ENCODE results near the gene KRT27. TPM values are rescaled to one million over a fixed set of nuclear protein-coding genes. Genes with fewer than 3 reads are reported as not detected.
"Not testable (repeated sequence)": the region's sequence is repeated elsewhere in the genome, so short reads cannot be mapped to it uniquely, and the experiment has no call there.

Gene KRT27
- not detected for total RNA-seq

GRCh38 chr17:40782450-40782849 is at the start of gene KRT27:
KRT27 (minus strand) TSS chr17:40782550; CDS start chr17:40782493, 57 bp downstream.
- DNase-seq, result no peak

GRCh38 chr17:40830085-40830776 is 47.9 kb upstream of the KRT27 start:
- DNase-seq, result no peak

GRCh38 chr17:40828454-40829044 is 46.2 kb upstream of the KRT27 start:
- no peak for DNase-seq

- DNase-seq, result no peak
Observed at GRCh38 chr17:40827746-40828453, 45.5 kb upstream of the KRT27 start.

DNA sequence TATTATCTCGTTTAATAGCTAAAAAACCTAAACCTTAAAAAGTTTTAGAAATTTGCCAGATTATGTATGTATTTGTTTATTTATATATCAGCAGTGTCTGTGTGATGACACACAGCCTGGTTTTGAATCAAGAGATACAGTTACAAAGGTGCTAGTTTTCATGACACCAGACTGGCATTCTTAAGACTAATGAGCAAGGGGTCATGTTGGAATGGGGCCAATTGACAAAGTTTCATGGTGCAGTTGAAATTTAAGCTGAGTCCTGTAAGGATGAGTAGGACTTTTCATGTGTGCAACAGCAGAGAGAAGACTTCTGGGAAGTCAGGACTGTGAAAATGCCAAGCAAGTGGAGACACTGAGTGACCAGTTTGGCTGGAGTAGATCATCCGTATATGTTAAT is 43.2 kb upstream of the KRT27 start:
- no peak for DNase-seq

DNA sequence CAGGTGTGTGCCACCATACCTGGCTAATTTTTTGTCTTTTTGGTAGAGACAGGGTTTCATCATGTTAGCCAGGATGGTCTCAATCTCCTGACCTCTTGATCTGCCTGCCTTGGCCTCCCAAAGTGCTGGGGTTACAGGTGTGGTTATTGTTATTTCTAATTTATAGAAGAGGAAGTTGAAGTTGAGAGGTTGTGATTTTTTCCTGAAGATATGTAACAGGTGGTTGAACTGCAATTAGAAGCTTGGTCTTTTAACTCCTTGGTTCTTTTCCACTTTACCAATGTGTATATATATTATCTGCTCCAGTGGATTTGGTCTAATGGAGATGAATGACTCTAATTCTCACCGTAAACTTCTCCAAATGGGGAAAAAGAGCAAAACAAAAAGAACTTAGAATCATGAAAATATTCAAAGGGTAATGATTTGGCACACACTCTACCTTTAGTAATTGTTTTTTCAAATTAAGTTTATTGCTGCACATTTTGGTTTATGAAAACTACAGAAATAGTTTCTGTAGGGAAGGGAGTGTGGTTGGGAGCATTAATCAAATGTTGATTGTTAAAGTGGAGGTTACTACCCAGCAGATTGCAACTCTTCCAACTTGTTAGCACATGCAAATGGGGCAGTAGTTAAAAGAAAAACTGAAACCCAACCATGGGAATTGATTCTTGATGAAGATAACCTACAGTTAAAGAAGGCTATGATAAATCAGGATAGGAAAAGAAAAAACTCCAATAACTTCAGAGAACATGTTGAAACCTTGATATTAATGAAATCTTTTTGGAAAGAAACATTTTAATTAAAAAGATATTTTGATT is 41.9 kb upstream of the KRT27 start:
- no peak for DNase-seq

DNA sequence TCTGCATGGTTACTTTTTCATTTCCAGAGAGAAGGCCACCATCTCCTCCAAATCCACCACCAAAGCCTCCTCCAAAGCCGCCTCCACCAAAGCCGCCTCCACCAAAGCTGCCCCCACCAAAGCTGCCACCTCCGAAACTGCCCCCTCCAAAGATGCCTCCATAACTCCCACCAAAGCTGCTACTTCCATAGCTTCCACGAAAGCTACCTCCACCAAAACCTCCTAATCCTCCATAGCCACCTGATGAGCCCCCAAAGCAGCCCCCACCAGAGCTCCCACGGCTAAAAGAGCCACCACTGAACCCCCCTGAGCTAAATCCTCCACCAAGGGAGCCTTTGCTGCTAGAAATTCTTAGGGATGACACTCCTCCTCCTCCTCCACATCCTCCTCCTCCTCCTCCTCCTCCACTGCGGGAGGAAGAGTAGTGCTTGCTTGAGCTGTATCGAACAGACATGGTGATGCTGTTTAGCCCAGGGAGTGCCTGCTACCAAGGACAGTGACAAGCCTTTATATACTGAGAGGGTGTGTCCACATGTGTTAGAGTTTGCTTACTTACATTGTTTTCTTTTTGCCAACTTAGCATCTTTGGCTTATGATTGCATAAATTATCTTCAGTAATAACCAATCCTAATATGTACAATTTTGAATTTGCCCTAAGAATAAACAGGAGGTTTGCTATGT is 39.9 kb upstream of the KRT27 start, which contains the start of gene KRT10:
KRT10 (minus strand) TSS at position 483 of the 681 bp plus-strand sequence; CDS start at position 454, 29 bp downstream.
- no peak for DNase-seq

DNA sequence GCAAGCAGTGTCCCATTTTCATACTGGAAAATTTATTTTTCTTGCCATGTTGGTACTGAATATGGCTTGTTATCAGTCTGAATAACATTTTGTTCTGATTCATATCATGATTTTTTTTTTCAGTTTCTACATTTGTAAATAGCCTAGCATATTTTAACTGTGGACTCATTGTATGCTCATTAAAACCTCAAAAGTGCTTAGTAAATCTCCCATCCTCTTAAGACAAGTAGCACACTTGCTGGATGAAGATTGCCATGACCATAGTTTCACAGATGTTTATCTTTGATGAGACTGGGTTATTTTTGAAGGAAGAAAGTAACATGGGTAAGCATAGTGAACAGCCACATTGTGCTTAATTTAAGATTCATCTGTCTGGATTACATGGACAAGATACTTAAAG is 39.2 kb upstream of the KRT27 start:
- DNase-seq, result no peak

DNA sequence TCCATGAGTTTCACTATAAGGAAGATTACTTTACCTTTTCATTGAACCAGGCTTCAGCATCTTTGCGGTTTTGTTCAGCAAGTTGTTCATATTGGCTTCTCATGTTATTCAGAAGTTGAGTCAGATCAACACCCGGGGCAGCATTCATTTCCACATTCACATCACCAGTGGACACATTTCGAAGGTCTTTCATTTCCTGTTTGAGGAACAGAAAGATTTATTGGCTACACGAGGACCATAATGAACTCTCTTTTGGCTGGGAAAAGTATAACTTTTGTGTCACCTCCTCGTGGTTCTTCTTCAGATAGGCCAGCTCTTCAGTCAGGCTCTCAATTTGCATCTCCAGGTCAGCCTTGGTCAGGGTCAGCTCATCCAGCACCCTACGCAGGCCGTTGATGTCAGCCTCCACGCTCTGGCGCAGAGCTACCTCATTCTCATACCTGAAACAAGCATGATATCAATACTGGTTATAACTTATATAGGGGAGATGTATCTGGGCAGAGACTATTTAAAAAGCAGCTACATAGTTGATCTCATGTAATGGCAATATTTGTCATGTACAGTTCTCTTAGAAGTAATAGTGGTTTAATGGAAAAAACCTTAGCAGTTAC is 38.0 kb upstream of the KRT27 start:
- DNase-seq, result no peak

DNA sequence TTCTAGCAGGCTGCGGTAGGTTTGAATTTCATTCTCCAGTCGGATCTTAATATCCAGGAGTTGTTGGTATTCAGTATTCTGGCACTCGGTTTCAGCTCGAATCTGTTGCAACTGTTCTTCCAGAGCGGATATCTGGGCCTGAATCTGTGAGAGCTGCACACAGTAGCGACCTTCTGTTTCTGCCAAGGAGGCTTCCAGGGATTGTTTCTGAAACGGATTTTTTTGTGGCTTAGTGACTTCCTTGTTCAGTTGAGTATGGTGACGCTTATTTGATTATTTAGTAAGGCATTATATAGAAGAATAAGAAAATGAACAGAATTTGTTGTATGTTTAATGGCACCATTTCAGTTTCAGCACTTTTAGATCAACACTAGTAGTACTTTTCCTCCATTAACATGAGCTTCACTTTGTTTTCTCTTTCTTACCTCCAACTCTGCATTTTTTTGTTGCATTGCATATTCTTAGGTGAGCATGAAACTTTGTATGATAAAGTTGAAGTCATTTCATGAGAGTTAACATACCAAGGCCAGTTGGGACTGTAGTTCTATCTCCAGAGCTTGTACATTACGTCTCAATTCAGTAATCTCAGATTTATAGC is 37.3 kb upstream of the KRT27 start:
- DNase-seq, result no peak

DNA sequence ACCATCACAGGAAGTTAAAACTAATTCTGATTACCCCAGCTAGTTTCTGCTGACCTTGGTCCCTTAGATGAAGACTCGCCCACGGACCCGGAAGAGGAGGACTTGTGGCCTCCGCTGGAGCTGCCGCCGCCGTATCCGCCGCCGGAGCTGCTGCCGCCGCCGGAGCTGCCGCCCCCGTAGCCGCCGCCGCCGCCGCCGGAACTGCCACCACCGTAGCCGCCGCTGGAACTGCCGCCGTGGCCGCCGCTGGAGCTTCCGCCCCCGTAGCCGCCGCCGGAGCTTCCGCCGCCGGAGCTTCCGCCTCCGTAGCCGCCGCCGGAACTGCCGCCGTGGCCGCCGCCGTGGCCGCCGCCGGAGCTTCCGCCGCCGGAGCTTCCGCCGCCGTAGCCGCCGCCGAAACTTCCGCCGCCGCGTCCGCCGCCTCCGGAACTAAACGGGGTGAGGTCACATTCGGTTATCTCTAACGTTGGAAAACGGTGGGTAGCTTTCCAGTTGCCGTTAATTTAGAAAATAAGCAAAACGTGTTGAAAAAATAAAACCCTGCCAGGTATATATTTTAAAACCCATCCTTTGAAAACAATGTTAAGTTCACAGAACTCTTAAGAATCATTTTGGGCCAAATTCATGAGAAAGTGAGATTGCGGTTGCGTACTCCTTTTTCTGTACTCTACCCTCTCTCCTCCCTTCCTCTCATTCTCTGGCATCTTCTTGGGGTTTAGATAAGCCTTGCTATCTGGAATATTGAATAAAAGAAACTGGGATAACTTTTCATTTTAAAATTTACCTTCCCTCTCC is 36.6 kb upstream of the KRT27 start:
- DNase-seq, result peak; percentile 63

DNA sequence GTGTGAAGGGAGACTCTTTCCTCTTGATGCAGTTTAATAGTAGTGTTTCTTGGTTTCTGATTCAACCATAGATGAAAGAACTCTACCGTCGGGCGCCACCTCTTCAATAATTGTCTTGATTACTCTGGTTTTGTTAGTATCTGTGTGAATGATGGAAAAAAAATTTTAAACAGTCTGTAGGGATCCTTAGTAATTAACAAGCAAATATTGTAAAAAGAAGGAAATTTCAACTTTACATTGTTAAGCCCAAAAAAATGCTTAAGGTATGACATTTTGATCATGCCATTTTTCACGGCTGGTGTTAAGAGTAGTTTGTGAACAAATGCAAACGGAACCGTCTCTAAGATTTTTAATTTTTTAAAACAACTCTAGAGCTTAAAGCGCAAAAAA is 36.0 kb upstream of the KRT27 start:
- no peak for DNase-seq

GRCh38 chr17:40817103-40817682 is 34.8 kb upstream of the KRT27 start:
- no peak for DNase-seq

GRCh38 chr17:40816569-40816968 is 34.2 kb upstream of the KRT27 start:
- DNase-seq, result no peak

GRCh38 chr17:40815381-40815780 is 33.0 kb upstream of the KRT27 start:
- DNase-seq, result no peak

DNA sequence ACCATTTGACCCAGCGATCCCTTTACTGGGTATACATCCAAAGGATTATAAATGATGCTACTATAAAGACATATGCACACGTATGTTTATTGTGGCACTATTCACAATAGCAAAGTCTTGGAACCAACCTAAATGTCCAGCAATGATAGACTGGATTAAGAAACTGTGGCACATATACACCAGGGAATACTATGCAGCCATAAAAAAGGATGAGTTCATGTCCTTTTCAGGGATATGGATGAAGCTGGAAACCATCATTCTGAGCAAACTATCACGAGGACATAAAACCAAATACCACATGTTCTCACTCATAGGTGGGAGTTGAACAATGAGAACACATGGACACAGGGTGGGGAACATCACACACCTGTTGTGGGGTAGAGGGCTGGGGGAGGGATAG is 32.3 kb upstream of the KRT27 start:
- DNase-seq, result not testable (repeated sequence)

GRCh38 chr17:40813804-40814203 is 31.5 kb upstream of the KRT27 start:
- DNase-seq, result no peak

DNA sequence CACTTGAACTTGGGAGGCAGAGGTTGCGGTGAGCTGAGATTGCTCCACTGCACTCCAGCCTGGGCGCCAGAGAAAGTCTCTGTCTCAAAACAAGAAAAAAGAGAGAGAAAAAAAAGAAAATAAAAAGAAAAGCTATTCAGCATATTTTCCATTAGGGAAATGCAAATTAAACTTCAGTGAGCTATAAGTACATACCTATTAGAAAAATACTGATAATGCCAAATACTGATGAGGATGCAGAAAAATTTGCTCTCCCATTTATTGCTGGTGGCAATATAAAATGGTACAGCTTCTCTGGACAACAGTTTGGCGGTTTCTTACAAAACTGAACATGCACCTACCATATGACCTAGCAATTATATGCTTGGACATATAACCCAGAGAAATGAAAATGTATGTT is 30.3 kb upstream of the KRT27 start:
- DNase-seq, result no peak

- DNase-seq, result no peak
Observed at GRCh38 chr17:40810494-40810893, 28.1 kb upstream of the KRT27 start.

All from occipital lobe (tissue), 2 donors.